Brain microvascular endothelial cell (primary cell): ENCODE results near the gene USH2A.

Source experiments
- DNase-seq: peaks from one replicate; pipeline ENCODE4 v3.0.0-alpha.2; 2020
- H3K27ac ChIP-seq: fragments of 250-450 bp; sonication (Bioruptor Pico); 2 replicates; pipeline ENCODE4 v1.5.1; 2020; ENCODE audit warnings: mild to moderate bottlenecking, moderate library complexity
- H3K27me3 ChIP-seq: fragments of 250-450 bp; sonication (Bioruptor Pico); replicated peaks from 2 replicates; pipeline ENCODE4 v1.5.1; 2020; ENCODE audit warnings: mild to moderate bottlenecking
- H3K36me3 ChIP-seq: fragments of 250-450 bp; sonication (Bioruptor Pico); replicated peaks from 2 replicates; pipeline ENCODE4 v1.5.1; 2020; ENCODE audit warnings: mild to moderate bottlenecking
- H3K4me3 ChIP-seq: 2 replicates; pipeline ENCODE4 v1.5.1; 2011; ENCODE audit warnings: low read depth, mild to moderate bottlenecking, control low read depth, low read length, moderate library complexity
- in situ Hi-C: cut with HindIII; loops from 2 replicates; pipeline ENCODE4 v1.10.0; 2017; ENCODE audit warnings: low sequenced_read_pairs, low pct_ligation_motif_present
- TF ChIP-seq, protein P1 (sequence below): IDR thresholded peaks from 2 replicates; pipeline ENCODE4 v1.5.1; 2011; ENCODE audit warnings: low read depth, mild to moderate bottlenecking, moderate library complexity, low read length, control low read depth, inconsistent platforms; ENCODE audit errors: missing control alignments

Gene USH2A

GRCh38 chr1:216047811-216048572 is 375.3 kb downstream of the USH2A start:
- Histone ChIP-seq H3K27ac (no peak overlapping the region), H3K27me3 (no peaks in the 10 kb centered on the region), H3K36me3 (no peaks in the 10 kb centered on the region), H3K4me3 (no peak overlapping the region)
- in situ Hi-C loops: no loop called here
- TF ChIP-seq, protein P1, sequence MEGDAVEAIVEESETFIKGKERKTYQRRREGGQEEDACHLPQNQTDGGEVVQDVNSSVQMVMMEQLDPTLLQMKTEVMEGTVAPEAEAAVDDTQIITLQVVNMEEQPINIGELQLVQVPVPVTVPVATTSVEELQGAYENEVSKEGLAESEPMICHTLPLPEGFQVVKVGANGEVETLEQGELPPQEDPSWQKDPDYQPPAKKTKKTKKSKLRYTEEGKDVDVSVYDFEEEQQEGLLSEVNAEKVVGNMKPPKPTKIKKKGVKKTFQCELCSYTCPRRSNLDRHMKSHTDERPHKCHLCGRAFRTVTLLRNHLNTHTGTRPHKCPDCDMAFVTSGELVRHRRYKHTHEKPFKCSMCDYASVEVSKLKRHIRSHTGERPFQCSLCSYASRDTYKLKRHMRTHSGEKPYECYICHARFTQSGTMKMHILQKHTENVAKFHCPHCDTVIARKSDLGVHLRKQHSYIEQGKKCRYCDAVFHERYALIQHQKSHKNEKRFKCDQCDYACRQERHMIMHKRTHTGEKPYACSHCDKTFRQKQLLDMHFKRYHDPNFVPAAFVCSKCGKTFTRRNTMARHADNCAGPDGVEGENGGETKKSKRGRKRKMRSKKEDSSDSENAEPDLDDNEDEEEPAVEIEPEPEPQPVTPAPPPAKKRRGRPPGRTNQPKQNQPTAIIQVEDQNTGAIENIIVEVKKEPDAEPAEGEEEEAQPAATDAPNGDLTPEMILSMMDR: no peak
- no peak for DNase-seq

GRCh38 chr1:216046336-216046735 is 376.9 kb downstream of the USH2A start:
- Histone ChIP-seq H3K4me3 (no peak overlapping the region), H3K27ac (no peak overlapping the region), H3K27me3 (no peaks in the 10 kb centered on the region), H3K36me3 (no peaks in the 10 kb centered on the region)
- in situ Hi-C loops: no loop called here
- no peak for DNase-seq
- TF ChIP-seq, protein P1: no peak

DNA sequence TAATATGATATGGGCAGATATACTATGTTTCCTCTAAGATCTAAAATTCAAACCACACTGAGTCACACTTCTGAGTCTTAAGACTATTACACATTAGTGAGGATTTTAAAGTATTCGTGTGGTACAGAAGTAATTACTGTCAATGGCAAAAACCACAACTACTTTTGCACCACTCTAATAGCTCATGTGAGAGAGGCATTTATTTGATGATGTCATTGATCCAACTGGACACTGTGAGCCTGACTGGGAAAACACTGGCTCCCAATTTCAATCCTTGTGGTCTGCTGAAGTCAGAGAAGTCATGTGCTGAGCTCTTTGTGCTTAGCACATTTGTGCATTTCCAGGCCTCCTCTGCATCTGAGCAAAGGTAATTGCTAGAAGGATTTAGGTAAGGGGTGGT is 377.8 kb downstream of the USH2A start:
- Histone ChIP-seq H3K36me3 (no peaks in the 10 kb centered on the region), H3K4me3 (no peak overlapping the region), H3K27me3 (no peaks in the 10 kb centered on the region), H3K27ac (no peak overlapping the region)
- DNase-seq: peak; percentile 1
- TF ChIP-seq, protein P1: no peak
- in situ Hi-C loops: no loop called here

DNA sequence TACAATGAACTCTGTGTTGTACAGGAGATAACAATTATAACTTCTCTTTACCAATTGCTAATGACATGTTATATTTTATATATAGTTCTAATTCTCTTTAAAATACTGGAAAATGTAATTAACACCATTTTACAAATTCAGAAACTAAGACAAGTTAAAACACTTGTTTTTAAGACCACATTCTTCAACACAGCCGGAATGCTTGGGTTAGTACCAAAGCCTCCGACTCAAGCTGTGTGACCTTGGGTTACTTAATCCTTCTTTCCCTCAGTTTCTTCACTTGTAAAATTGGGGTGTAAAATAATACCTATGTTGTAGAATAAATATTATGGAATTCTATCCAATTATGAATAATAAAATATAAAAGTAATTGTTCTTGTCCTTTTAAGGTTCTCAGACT is 378.7 kb downstream of the USH2A start:
- DNase-seq: no peak
- Histone ChIP-seq H3K27ac (no peak overlapping the region), H3K36me3 (no peaks in the 10 kb centered on the region), H3K4me3 (no peak overlapping the region), H3K27me3 (no peaks in the 10 kb centered on the region)
- TF ChIP-seq, protein P1: no peak
- in situ Hi-C loops: no loop called here

- TF ChIP-seq, protein P1: peak; percentile 38
- Histone ChIP-seq H3K4me3 (no peak overlapping the region), H3K27ac (no peak overlapping the region), H3K36me3 (no peaks in the 10 kb centered on the region), H3K27me3 (no peaks in the 10 kb centered on the region)
- in situ Hi-C loops: no loop called here
- DNase-seq: no peak
Measured at GRCh38 chr1:216034506-216034905, 388.7 kb downstream of the USH2A start.

DNA sequence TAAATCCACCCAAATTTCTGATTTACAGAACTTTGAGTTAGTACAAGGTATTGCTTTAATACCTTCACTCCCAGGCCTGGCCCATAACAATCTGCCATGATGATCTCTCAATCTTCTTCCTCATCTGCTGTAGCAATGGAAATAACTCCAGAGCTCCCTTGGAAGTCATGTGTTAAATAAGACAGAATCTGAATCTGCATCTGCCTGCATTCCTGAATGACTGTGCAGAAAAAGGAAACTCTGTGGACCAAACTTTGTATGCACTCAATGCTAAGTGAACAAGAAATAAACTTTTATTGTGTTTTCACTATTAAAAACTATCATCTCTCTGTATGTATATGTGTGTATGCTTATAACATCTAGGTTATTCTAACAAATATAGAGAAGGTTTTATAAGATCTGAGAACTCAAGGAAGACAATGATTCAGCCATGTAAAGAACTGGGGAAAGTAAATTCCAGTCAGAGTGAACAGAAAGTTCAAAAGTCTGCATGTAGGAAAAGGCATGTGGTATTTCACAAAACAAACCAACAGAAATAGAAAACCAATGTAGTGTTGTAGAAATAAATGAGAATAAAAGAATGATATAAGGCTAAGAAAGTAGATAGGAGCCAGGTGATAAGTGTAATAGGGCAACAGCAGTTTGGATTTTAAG is 390.2 kb downstream of the USH2A start:
- H3K36me3 ChIP-seq: no peaks in the 10 kb centered on the region
- no peak for DNase-seq
- H3K4me3 ChIP-seq: no peak overlapping the region
- in situ Hi-C loops: no loop called here
- H3K27ac ChIP-seq: no peak overlapping the region
- no peaks in the 10 kb centered on the region for H3K27me3 ChIP-seq
- TF ChIP-seq, protein P1: no peak
